Transverse colon (tissue), 4 donors: ENCODE measurements around the gene ZNF503. TPM values are rescaled to one million over a fixed set of nuclear protein-coding genes. Genes with fewer than 3 reads are reported as not detected.

Source experiments
- DNase-seq: peaks from one replicate; pipeline ENCODE4 v3.0.0-alpha.2; 2019
- H3K27ac ChIP-seq, 4 donors: fragments of 200-600 bp; sonication (generic); 2 replicates each; pipeline ENCODE4 v1.5.1; 2016 to 2018; ENCODE audit warnings: inconsistent platforms in 4 of 4
- H3K27me3 ChIP-seq: fragments of 200-600 bp; sonication (generic); 2 replicates; pipeline ENCODE4 v1.5.1; 2017; ENCODE audit warnings: inconsistent platforms
- H3K36me3 ChIP-seq, 4 donors: fragments of 200-600 bp; sonication (generic); 2 replicates each; pipeline ENCODE4 v1.5.1; 2017 to 2019; ENCODE audit warnings: inconsistent platforms in 4 of 4
- H3K4me1 ChIP-seq, 4 donors: fragments of 200-600 bp; sonication (generic); 2 replicates each; pipeline ENCODE4 v1.5.1; 2017 to 2020; ENCODE audit warnings: inconsistent platforms in 4 of 4
- H3K4me3 ChIP-seq, 4 donors: fragments of 200-600 bp; sonication (generic); 1 replicate in 1 of 4; 2 replicates in 3 of 4; pipeline versions ENCODE4 v1.5.1 to v1.6.1; 2017 to 2019; ENCODE audit warnings: inconsistent platforms in 4 of 4
- H3K9me3 ChIP-seq, 2 donors: fragments of 200-600 bp; sonication (generic); 2 replicates each; pipeline ENCODE4 v1.5.1; 2017 to 2019; ENCODE audit warnings: inconsistent platforms in 2 of 2
- EP300 ChIP-seq: sonication (generic); formaldehyde crosslinking; IDR thresholded peaks from one replicate; pipeline ENCODE4 v1.6.1; 2017; ENCODE audit warnings: antibody characterized with exemption, low read depth
- POLR2A ChIP-seq: fragments of 450-650 bp; IDR thresholded peaks from one replicate; pipeline ENCODE4 v1.6.1; 2016; ENCODE audit warnings: antibody characterized with exemption, mild to moderate bottlenecking, moderate library complexity
- POLR2AphosphoS5 ChIP-seq, 3 donors: sonication (generic); formaldehyde crosslinking; IDR thresholded peaks; one replicate each; pipeline ENCODE4 v1.6.1; 2016; ENCODE audit warnings: antibody characterized with exemption in 3 of 3
- WGBS, 2 donors: methylation state at CpG; one replicate each; pipeline ENCODE4 v1.1.5; 2018; ENCODE audit warnings: low coverage in 1 of 2; 5-methylcytosine and 5-hydroxymethylcytosine counted together
- in situ Hi-C, 4 donors: fragments of 200-750 bp; cut with MboI; loops; one replicate each; pipeline versions ENCODE4 v1.15.0 to v1.15.1; 2017; ENCODE audit warnings: low sequenced_read_pairs in 3 of 4, low pct_ligation_motif_present in 1 of 4, low pct_unique_long_range_greater_than_20kb in 1 of 4
- intact Hi-C: fragments of 100-400 bp; cut with DNase I; formaldehyde crosslinking; loops from one replicate; pipeline ENCODE4 v1.15.1; 2023; ENCODE audit warnings: low total_unique reads
- total RNA-seq, 4 donors: library from RNA; depleted of rRNA; stranded (reverse); fragments of >200 nt; gene quantifications; one replicate each; pipeline ENCODE4 v1.1.0, GENCODE V29; 2016
- TF ChIP-seq, protein P1 (sequence below), 5 experiments: fragments of 200-600 bp in 3 of 5; fragments of 450-650 bp in 2 of 5; sonication (generic) in 3 of 5; IDR thresholded peaks; 1 replicate in 2 of 5; 2 replicates in 3 of 5; pipeline ENCODE4 v1.5.1; 2016 to 2017; ENCODE audit warnings: antibody characterized with exemption in 5 of 5, inconsistent platforms in 3 of 5, mild to moderate bottlenecking in 2 of 5, moderate library complexity in 1 of 5

The ZNF503 gene
- total RNA-seq, 4 donors from 2014 or later = 3.0 to 17.9 (median 7.2) TPM

DNA sequence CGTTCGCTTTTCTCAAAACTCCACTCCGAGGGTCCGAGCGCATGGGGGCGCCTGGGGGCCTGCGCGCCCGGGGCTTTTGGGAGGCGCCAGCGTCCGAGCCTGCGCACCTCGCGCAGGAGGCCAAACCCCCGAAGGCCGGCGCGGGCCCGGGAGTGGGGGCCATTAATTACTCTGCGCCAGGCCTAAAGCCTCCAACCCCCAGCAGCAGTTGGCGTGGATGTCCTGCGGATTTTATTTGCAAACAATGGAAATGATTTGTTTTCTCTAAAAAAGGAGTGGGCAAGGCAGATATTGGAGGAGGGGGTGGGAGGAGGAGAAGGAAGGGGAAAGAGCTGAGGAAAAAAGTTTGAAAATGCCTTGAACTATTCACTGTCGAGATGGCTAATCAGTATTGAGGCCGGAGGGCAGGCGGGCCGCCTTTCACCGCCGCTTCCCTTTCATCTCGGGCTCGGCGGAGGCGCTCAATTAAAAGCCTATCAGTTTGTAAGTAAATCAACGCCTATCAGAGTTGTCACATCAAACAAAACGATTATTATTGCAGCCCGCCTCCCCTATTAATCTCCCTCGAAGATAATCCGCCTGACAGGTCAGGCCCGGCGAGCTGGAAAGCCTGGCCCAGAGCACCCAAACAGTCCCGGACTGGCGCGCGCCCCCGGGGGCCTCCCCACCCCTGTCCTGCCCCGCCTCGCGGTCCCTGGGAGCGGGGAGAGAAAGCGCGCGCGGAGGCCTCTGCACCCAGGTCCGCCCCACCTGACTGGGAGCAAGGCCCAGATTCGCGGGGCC is 3.4 kb upstream of the ZNF503 start:
- H3K4me1 ChIP-seq = peaks cover 0 to 48% (median 33%) of the 10 kb centered on the region in 4 donors
- DNase-seq = peak; percentile 20
- H3K9me3 ChIP-seq = no peaks in the 10 kb centered on the region
- H3K36me3 ChIP-seq = no peaks in the 10 kb centered on the region
- intact Hi-C loops = loop anchor here (10.0 kb wide), 3 partner anchors 140 to 1600 kb away; no protein-coding TSS in a partner anchor
- 20 to 30% methylated on average over 1 to 56 of the region's 56 CpGs for WGBS, 2 donors
- H3K27ac ChIP-seq = peak overlapping the region in 3 of 4 donors; percentile 94 to 99 (median 95)
- peak overlapping the region in 3 of 4 donors; percentile 70 to 82 (median 78) for H3K4me3 ChIP-seq
- no peak for TF ChIP-seq POLR2AphosphoS5 (IDR thresholded peaks at IDR 0.05)
- TF ChIP-seq EP300 = no peak
- TF ChIP-seq, protein P1, sequence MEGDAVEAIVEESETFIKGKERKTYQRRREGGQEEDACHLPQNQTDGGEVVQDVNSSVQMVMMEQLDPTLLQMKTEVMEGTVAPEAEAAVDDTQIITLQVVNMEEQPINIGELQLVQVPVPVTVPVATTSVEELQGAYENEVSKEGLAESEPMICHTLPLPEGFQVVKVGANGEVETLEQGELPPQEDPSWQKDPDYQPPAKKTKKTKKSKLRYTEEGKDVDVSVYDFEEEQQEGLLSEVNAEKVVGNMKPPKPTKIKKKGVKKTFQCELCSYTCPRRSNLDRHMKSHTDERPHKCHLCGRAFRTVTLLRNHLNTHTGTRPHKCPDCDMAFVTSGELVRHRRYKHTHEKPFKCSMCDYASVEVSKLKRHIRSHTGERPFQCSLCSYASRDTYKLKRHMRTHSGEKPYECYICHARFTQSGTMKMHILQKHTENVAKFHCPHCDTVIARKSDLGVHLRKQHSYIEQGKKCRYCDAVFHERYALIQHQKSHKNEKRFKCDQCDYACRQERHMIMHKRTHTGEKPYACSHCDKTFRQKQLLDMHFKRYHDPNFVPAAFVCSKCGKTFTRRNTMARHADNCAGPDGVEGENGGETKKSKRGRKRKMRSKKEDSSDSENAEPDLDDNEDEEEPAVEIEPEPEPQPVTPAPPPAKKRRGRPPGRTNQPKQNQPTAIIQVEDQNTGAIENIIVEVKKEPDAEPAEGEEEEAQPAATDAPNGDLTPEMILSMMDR (IDR thresholded peaks at IDR 0.05) = no peak
- no peak for TF ChIP-seq POLR2A
- peaks cover 19% of the 10 kb centered on the region for H3K27me3 ChIP-seq
- in situ Hi-C loops = loop anchor here (25.0 kb wide), 3 partner anchors 232 to 632 kb away; no protein-coding TSS in a partner anchor

DNA sequence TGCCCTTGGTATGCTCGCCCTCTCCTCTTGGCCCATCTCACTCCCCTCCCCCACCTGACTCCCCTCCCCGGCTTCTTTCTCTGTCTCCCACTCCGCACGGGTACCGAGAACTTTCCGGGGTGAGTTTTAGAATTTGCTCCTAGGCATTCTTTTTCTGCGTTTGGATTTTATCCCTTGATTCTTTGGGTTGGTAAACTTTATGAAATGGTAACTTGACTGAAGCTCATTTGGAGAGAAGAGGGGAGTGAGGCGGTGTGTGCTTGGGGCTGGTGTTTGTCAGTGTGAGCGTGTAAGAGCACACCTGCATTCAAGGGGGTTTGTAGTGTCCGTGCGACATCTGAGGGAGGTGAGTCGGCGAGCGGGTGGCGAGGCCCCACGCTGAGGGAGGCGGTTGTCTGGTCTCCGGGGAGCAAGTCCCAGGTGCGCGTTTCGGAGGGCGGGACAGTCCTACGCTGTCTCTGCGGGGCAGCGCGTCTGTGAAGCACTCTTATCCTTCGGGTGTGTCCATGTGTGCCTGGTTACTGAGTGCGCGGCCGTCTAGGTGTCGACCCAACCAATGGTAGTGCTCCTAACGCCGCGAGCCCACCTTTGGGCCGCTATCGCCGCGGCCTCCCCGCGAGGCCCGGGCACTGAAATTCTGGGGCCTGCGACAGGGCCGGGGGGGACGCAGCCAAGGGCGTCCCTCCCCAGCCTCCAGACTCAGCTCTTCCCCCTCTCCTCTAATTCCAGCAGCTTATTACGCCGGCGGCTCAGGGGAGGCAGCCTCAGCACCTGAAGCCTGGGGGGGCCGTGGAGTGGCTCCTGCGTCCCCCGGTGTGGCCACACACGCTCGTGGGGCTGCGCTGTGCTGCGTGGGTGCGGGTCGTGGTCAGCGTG is 2.6 kb upstream of the ZNF503 start:
- Histone ChIP-seq H3K9me3 (no peaks in the 10 kb centered on the region), H3K36me3 (no peaks in the 10 kb centered on the region), H3K27ac (peak overlapping the region; percentile 94 to 99 (median 97)), H3K4me1 (peaks cover 0 to 50% (median 35%) of the 10 kb centered on the region in 4 donors), H3K27me3 (peaks cover 19% of the 10 kb centered on the region), H3K4me3 (peak overlapping the region; percentile 65 to 82 (median 74))
- peak; percentile 65 for DNase-seq
- intact Hi-C loops (loop anchor here (10.0 kb wide), 3 partner anchors 141 to 1601 kb away; no protein-coding TSS in a partner anchor), in situ Hi-C loops (loop anchor here (25.0 kb wide), 3 partner anchors 233 to 633 kb away; no protein-coding TSS in a partner anchor)
- peak in 2 of 3 donors; percentile 14 to 44 for TF ChIP-seq POLR2AphosphoS5 (IDR thresholded peaks at IDR 0.05)
- peak; percentile 54 for TF ChIP-seq POLR2A
- TF ChIP-seq, protein P1 (IDR thresholded peaks at IDR 0.05) = no peak
- TF ChIP-seq EP300 = no peak
- 11% methylated on average over 50 of the region's 58 CpGs; no CpG with 5 or more reads in 1 of the 2 donors for WGBS, 2 donors

DNA sequence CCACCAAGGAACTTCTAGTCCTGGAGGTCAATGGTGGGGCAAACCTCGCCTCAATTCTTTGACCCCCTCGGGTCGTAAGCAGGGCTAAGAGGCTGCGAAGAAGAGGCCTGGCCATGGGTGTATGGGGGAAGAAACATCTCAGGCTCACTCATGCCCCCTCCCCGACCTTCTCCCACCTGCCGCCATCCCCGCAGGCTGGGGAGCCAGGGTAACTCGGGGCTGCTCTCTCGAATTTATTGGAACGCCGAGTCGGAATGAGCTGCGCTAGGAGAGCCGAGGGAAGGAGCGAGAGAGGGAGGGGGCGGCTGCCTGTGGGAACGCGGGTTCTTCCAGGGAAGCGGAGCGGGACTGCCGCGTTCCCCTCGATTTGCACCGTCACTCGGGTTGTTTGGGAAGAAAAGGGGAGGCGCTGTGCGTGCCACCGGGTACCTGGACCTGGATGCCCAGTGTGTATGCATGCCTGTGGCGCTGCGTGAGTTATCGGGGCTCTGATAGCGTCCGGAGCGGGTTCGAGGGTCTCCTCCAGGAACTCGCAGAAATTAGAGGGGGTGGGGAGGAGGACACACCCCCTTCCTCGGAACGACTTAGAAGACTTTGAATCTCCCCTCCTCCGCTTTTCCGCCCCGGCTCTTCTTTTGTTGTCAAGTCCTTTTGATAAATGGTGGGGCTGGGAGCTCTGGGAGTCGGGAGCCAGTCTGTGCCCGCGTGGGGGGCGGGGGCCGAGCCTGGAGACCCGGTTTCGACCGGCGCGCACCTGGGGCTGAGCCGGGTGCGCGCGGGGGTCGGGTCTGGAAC is 1.8 kb upstream of the ZNF503 start:
- Histone ChIP-seq H3K4me3 (peak overlapping the region; percentile 65 to 82 (median 74)), H3K4me1 (peaks cover 0 to 43% (median 32%) of the 10 kb centered on the region in 4 donors), H3K36me3 (no peaks in the 10 kb centered on the region), H3K27ac (peak overlapping the region; percentile 94 to 99 (median 97)), H3K9me3 (no peaks in the 10 kb centered on the region), H3K27me3 (peaks cover 19% of the 10 kb centered on the region)
- DNase-seq = peak; percentile 37
- in situ Hi-C loops (loop anchor here (25.0 kb wide), 3 partner anchors 234 to 634 kb away; no protein-coding TSS in a partner anchor), intact Hi-C loops (loop anchor here (10.0 kb wide), 3 partner anchors 141 to 1601 kb away; no protein-coding TSS in a partner anchor)
- TF ChIP-seq, protein P1 (IDR thresholded peaks at IDR 0.05) = no peak
- TF ChIP-seq POLR2A = no peak
- TF ChIP-seq POLR2AphosphoS5 (IDR thresholded peaks at IDR 0.05) = peak in 2 of 3 donors; percentile 28 to 47
- no peak for TF ChIP-seq EP300
- 2% methylated on average over 48 of the region's 56 CpGs; no CpG with 5 or more reads in 1 of the 2 donors for WGBS, 2 donors
